GM23338 (cell line): ENCODE data around the gene GREB1L.

Source experiments
- CTCF ChIP-seq, 2 experiments: fragments of 200-600 bp in 1 of 2; sonication (generic) in 1 of 2; conservative IDR thresholded peaks; 2 replicates each; pipeline versions ENCODE4 v1.5.1 to v1.6.1; 2016 to 2017; ENCODE audit warnings: antibody characterized with exemption in 2 of 2, low read depth in 2 of 2, mild to moderate bottlenecking in 2 of 2, moderate library complexity in 1 of 2
- ETS1 ChIP-seq: IDR thresholded peaks from 2 replicates; pipeline ENCODE4 v1.6.1; 2016; ENCODE audit warnings: antibody characterized with exemption
- EZH2 ChIP-seq: fragments of 200-600 bp; sonication (generic); IDR thresholded peaks from one replicate; pipeline ENCODE4 v1.8.0; 2017; ENCODE audit warnings: antibody characterized with exemption, mild to moderate bottlenecking, low read depth; ENCODE audit not compliant: unreplicated experiment
- EZH2phosphoT487 ChIP-seq: fragments of 200-600 bp; sonication (generic); IDR thresholded peaks from one replicate; pipeline ENCODE4 v1.8.1; 2018; ENCODE audit warnings: antibody characterized with exemption; ENCODE audit not compliant: unreplicated experiment
- JUNB ChIP-seq: IDR thresholded peaks from one replicate; pipeline ENCODE4 v1.6.1; 2016; ENCODE audit warnings: antibody characterized with exemption; ENCODE audit not compliant: unreplicated experiment
- POLR2AphosphoS5 ChIP-seq: IDR thresholded peaks from 2 replicates; pipeline ENCODE4 v1.6.1; 2016; ENCODE audit warnings: antibody characterized with exemption, low read depth
- REST ChIP-seq: IDR thresholded peaks from one replicate; pipeline ENCODE4 v1.6.1; 2018; ENCODE audit warnings: antibody characterized with exemption; ENCODE audit not compliant: unreplicated experiment
- ZNF331 ChIP-seq: fragments of 250-450 bp; sonication (Bioruptor Pico); IDR thresholded peaks from 2 replicates; pipeline ENCODE4 v1.5.0; 2020; ENCODE audit warnings: low read depth, mild to moderate bottlenecking, moderate library complexity
- ZNF462 ChIP-seq: fragments of 250-450 bp; sonication (Bioruptor Pico); IDR thresholded peaks from 2 replicates; pipeline ENCODE4 v1.5.0; 2020; ENCODE audit warnings: mild to moderate bottlenecking, moderate library complexity

- TF ChIP-seq CTCF (conservative IDR thresholded peaks at IDR 0.05; ENCODE audit: low read depth in 2 of 2) (no peak), ZNF462 (CRISPR knock-in tag) (no peak), JUNB (no peak), EZH2phosphoT487 (no peak), POLR2AphosphoS5 (no peak), REST (no peak), EZH2 (no peak), ZNF331 (CRISPR knock-in tag) (no peak), ETS1 (no peak)
Measured at GRCh38 chr18:21275645-21276044, 33.6 kb downstream of the GREB1L start.
